ENCODE results near the gene SORCS2. TPM values are rescaled to one million over a fixed set of nuclear protein-coding genes. Genes with fewer than 3 reads are reported as not detected.

The SORCS2 gene
- total and polyA plus RNA-seq, 8 donors, result 4.6 to 9.7 (median 7.2) TPM

- intact Hi-C loops (cut with DNase I), result no loop called here
- Histone ChIP-seq H3K9me3 (no peaks in the 10 kb centered on the region), H3K4me3 (no peak overlapping the region), H3K27ac (no peak overlapping the region), H3K4me1 (no peaks in the 10 kb centered on the region), H3K27me3 (peaks cover 0 to 12% of the 10 kb centered on the region in 2 donors), H3K36me3 (no peaks in the 10 kb centered on the region)
- TF ChIP-seq CTCF (IDR thresholded peaks at IDR 0.05), result no peak
- no peak for ATAC-seq
- DNase-seq, result peak in 1 of 4 donors; percentile 69
Observed at GRCh38 chr4:7306021-7306965, 114.0 kb downstream of the SORCS2 start.

GRCh38 chr4:7306986-7307385 is 114.6 kb downstream of the SORCS2 start:
- intact Hi-C loops (cut with DNase I), result no loop called here

GRCh38 chr4:7307394-7308099 is 115.2 kb downstream of the SORCS2 start:
- H3K4me1 ChIP-seq, result no peaks in the 10 kb centered on the region
- intact Hi-C loops (cut with DNase I), result no loop called here
- no peaks in the 10 kb centered on the region for H3K36me3 ChIP-seq
- peak in 1 of 4 donors; percentile 49 for DNase-seq
- no peak overlapping the region for H3K4me3 ChIP-seq
- no peak for ATAC-seq
- no peak for TF ChIP-seq CTCF (IDR thresholded peaks at IDR 0.05)
- H3K9me3 ChIP-seq, result no peaks in the 10 kb centered on the region
- peaks cover 0 to 12% of the 10 kb centered on the region in 2 donors for H3K27me3 ChIP-seq
- H3K27ac ChIP-seq, result no peak overlapping the region

More at GRCh38 chr4:7306986-7307385, 114.6 kb downstream of the SORCS2 start:
- DNase-seq, result peak in 1 of 4 donors; percentile 24
- Histone ChIP-seq H3K9me3 (no peaks in the 10 kb centered on the region), H3K4me3 (no peak overlapping the region), H3K4me1 (no peaks in the 10 kb centered on the region), H3K36me3 (no peaks in the 10 kb centered on the region), H3K27ac (no peak overlapping the region), H3K27me3 (peaks cover 0 to 12% of the 10 kb centered on the region in 2 donors)
- TF ChIP-seq CTCF (IDR thresholded peaks at IDR 0.05), result no peak
- ATAC-seq, result no peak

GRCh38 chr4:7309181-7309580 is 116.8 kb downstream of the SORCS2 start:
- H3K36me3 ChIP-seq, result no peaks in the 10 kb centered on the region
- no peak overlapping the region for H3K4me3 ChIP-seq
- ATAC-seq (no peak), DNase-seq (peak in 1 of 4 donors; percentile 8)
- no peaks in the 10 kb centered on the region for H3K9me3 ChIP-seq
- no peak for TF ChIP-seq CTCF (IDR thresholded peaks at IDR 0.05)
- intact Hi-C loops (cut with DNase I), result no loop called here
- H3K4me1 ChIP-seq, result no peaks in the 10 kb centered on the region
- H3K27me3 ChIP-seq, result peaks cover 0 to 12% of the 10 kb centered on the region in 2 donors
- H3K27ac ChIP-seq, result no peak overlapping the region

Data from left lung (tissue), 10 donors.